H9 (cell line): ENCODE data around the gene RBM44. TPM values are rescaled to one million over a fixed set of nuclear protein-coding genes. Genes with fewer than 3 reads are reported as not detected.
"Not testable (repeated sequence)": the region's sequence is repeated elsewhere in the genome, so short reads cannot be mapped to it uniquely, and the experiment has no call there.

Experiments used
- DNase-seq: peaks from one replicate; pipeline ENCODE4 v3.0.0-alpha.2; 2017
- H2AFZ ChIP-seq: one replicate; pipeline ENCODE4 v1.6.1; 2013; ENCODE audit warnings: mild to moderate bottlenecking, low read length, control low read depth, moderate library complexity
- H2AK5ac ChIP-seq: 2 replicates; pipeline ENCODE4 v1.6.1; 2013; ENCODE audit warnings: low read length, control low read depth, mixed read lengths; ENCODE audit not compliant: insufficient read length
- H2BK120ac ChIP-seq: one replicate; pipeline ENCODE4 v1.6.1; 2013; ENCODE audit warnings: low read depth, mild to moderate bottlenecking, low read length, control low read depth, inconsistent platforms; ENCODE audit not compliant: poor library complexity, severe bottlenecking
- H2BK12ac ChIP-seq: 2 replicates; pipeline ENCODE4 v1.6.1; 2013; ENCODE audit warnings: low read length, control low read depth, mixed read lengths, low read depth; ENCODE audit not compliant: insufficient read length
- H2BK15ac ChIP-seq: 2 replicates; pipeline ENCODE4 v1.6.1; 2013; ENCODE audit warnings: low read depth, low read length, control low read depth
- H2BK20ac ChIP-seq: one replicate; pipeline ENCODE4 v1.6.1; 2013; ENCODE audit warnings: low read depth, mild to moderate bottlenecking, low read length, control low read depth, inconsistent platforms; ENCODE audit not compliant: poor library complexity, severe bottlenecking
- H2BK5ac ChIP-seq: 2 replicates; pipeline ENCODE4 v1.6.1; 2013; ENCODE audit warnings: low read length, control low read depth, mixed read lengths; ENCODE audit not compliant: insufficient read length
- H3K14ac ChIP-seq: 2 replicates; pipeline ENCODE4 v1.6.1; 2013; ENCODE audit warnings: low read length, control low read depth; ENCODE audit not compliant: insufficient read depth
- H3K18ac ChIP-seq: 2 replicates; pipeline ENCODE4 v1.6.1; 2013; ENCODE audit warnings: low read depth, mild to moderate bottlenecking, mixed read lengths, low read length, control low read depth; ENCODE audit not compliant: insufficient read length
- H3K23ac ChIP-seq: 2 replicates; pipeline ENCODE4 v1.6.1; 2013; ENCODE audit warnings: low read length, control low read depth, mixed read lengths, low read depth; ENCODE audit not compliant: insufficient read length
- H3K23me2 ChIP-seq: 2 replicates; pipeline ENCODE4 v1.6.1; 2013; ENCODE audit warnings: low read depth, mild to moderate bottlenecking, mixed read lengths, low read length, control low read depth; ENCODE audit not compliant: insufficient read length, poor library complexity, severe bottlenecking
- H3K27ac ChIP-seq: 2 replicates; pipeline ENCODE4 v1.5.1; 2013; ENCODE audit warnings: low read length, control low read depth, mixed read lengths, low read depth; ENCODE audit not compliant: insufficient read length
- H3K27me3 ChIP-seq: 2 replicates; pipeline ENCODE4 v1.6.1; 2013; ENCODE audit warnings: low read length, control low read depth, inconsistent platforms; ENCODE audit not compliant: insufficient read depth
- H3K4ac ChIP-seq: 2 replicates; pipeline ENCODE4 v1.6.1; 2013; ENCODE audit warnings: low read depth, mild to moderate bottlenecking, control low read depth, inconsistent platforms, low read length, moderate library complexity
- H3K4me1 ChIP-seq: 2 replicates; pipeline ENCODE4 v1.6.1; 2013; ENCODE audit warnings: low read length, control low read depth, inconsistent platforms; ENCODE audit not compliant: insufficient read depth
- H3K4me2 ChIP-seq: 2 replicates; pipeline ENCODE4 v1.6.1; 2013; ENCODE audit warnings: low read length, control low read depth, mixed read lengths; ENCODE audit not compliant: insufficient read length, insufficient read depth
- H3K56ac ChIP-seq: 2 replicates; pipeline ENCODE4 v1.6.1; 2013; ENCODE audit warnings: low read depth, mild to moderate bottlenecking, mixed read lengths, low read length, control low read depth; ENCODE audit not compliant: insufficient read length
- H3K79me1 ChIP-seq: 2 replicates; pipeline ENCODE4 v1.6.1; 2013; ENCODE audit warnings: low read depth, mild to moderate bottlenecking, moderate library complexity, low read length, control low read depth, inconsistent platforms; ENCODE audit not compliant: insufficient read depth, poor library complexity, severe bottlenecking
- H3K79me2 ChIP-seq: 2 replicates; pipeline ENCODE4 v1.6.1; 2013; ENCODE audit warnings: low read length, control low read depth, inconsistent platforms; ENCODE audit not compliant: insufficient read depth
- H3K9ac ChIP-seq: 2 replicates; pipeline ENCODE4 v1.6.1; 2013; ENCODE audit warnings: low read length, control low read depth, mixed read lengths; ENCODE audit not compliant: insufficient read length; ENCODE audit errors: extremely low read depth
- H3K9me3 ChIP-seq: one replicate; pipeline ENCODE4 v1.6.1; 2013; ENCODE audit warnings: low read depth, low read length, inconsistent platforms; ENCODE audit not compliant: control insufficient read depth
- H3T11ph ChIP-seq: one replicate; pipeline ENCODE4 v1.6.1; 2013; ENCODE audit warnings: mild to moderate bottlenecking, low read length, control low read depth, inconsistent platforms
- H4K20me1 ChIP-seq: one replicate; pipeline ENCODE4 v1.6.1; 2013; ENCODE audit not compliant: control insufficient read depth, insufficient read length, insufficient read depth
- H4K5ac ChIP-seq: 2 replicates; pipeline ENCODE4 v1.6.1; 2013; ENCODE audit warnings: low read depth, mild to moderate bottlenecking, mixed read lengths, low read length, control low read depth; ENCODE audit not compliant: insufficient read length
- H4K8ac ChIP-seq: replicated peaks from 2 replicates; pipeline ENCODE4 v1.6.1; 2013; ENCODE audit warnings: low read length, control low read depth, mixed read lengths, low read depth; ENCODE audit not compliant: insufficient read length
- H4K91ac ChIP-seq: 2 replicates; pipeline ENCODE4 v1.6.1; 2013; ENCODE audit warnings: low read depth, mild to moderate bottlenecking, moderate library complexity, mixed read lengths, low read length, control low read depth; ENCODE audit not compliant: insufficient read length
- H3K27ac Mint-ChIP-seq, 3 experiments: 2 replicates in 2 of 3; 3 replicates in 1 of 3; pipeline ENCODE4 v1.8.0; 2020 to 2021; ENCODE audit warnings: mixed read lengths in 3 of 3, mild to moderate bottlenecking in 1 of 3, moderate library complexity in 1 of 3
- H3K27me3 Mint-ChIP-seq: 2 replicates; pipeline ENCODE4 v1.8.0; 2021; ENCODE audit warnings: low read depth, mild to moderate bottlenecking, moderate library complexity, mixed read lengths
- H3K36me3 Mint-ChIP-seq, 3 experiments: 2 replicates in 2 of 3; 3 replicates in 1 of 3; pipeline ENCODE4 v1.8.0; 2020 to 2021; ENCODE audit warnings: low read depth in 3 of 3, mixed read lengths in 3 of 3; ENCODE audit not compliant: insufficient read depth in 1 of 3
- H3K4me1 Mint-ChIP-seq, 2 experiments: 2 replicates each; pipeline ENCODE4 v1.8.0; 2020; ENCODE audit warnings: mixed read lengths in 2 of 2
- H3K4me3 Mint-ChIP-seq, 2 experiments: 2 replicates in 1 of 2; 3 replicates in 1 of 2; pipeline ENCODE4 v1.8.0; 2020 to 2021; ENCODE audit warnings: mild to moderate bottlenecking in 2 of 2, mixed read lengths in 2 of 2, moderate library complexity in 1 of 2
- H3K9me3 Mint-ChIP-seq, 2 experiments: 2 replicates in 1 of 2; 3 replicates in 1 of 2; pipeline ENCODE4 v1.8.0; 2020; ENCODE audit warnings: mild to moderate bottlenecking in 2 of 2, mixed read lengths in 2 of 2, moderate library complexity in 1 of 2
- WGBS: extraction: QIAGEN DNeasy Blood & Tissue Kit; methylation state at CpG from one replicate; pipeline ENCODE4 v1.1.7; 2013; ENCODE audit warnings: missing lambda C conversion rate, low lambda C conversion rate, mixed read lengths; ENCODE audit not compliant: insufficient read length; ENCODE audit errors: extremely low coverage; 5-methylcytosine and 5-hydroxymethylcytosine counted together
- total RNA-seq: library from RNA; stranded (reverse); gene quantifications from 2 replicates; pipeline ENCODE4 v1.2.1, GENCODE V29; 2021
- TF ChIP-seq, protein P1 (sequence below): fragments of 200-600 bp; sonication (generic); conservative IDR thresholded peaks from 3 replicates; pipeline ENCODE4 v1.8.0; 2021; ENCODE audit warnings: antibody characterized with exemption, mild to moderate bottlenecking

The RBM44 gene
- total RNA-seq, 1 experiment from 2014 or later, result 0.15 TPM

DNA sequence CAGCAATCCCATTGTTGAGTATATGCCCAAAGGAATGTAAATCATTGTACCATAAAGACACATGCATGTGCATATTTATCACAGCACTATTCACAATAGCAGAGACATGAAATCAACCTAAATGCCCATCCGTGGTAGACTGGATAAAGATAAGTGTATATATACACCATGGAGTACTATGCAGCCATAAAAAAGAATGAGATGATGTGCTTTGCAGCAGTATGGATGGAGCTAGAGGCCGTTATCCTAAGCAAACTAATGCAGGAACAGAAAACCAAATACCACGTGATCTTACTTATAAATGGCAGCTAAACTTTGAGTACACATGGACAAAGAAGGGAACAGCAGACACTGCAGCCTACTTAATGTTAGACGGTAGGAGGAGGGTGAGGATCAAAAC is 42.5 kb downstream of the RBM44 start:
- Histone ChIP-seq H4K8ac (no peak overlapping the region), H3K23ac (no peak overlapping the region), H3K27ac (no peak overlapping the region), H4K5ac (no peak overlapping the region), H3K23me2 (no peaks in the 10 kb centered on the region), H3K79me1 (no peaks in the 10 kb centered on the region), H3K9me3 (no peaks in the 10 kb centered on the region), H3K27me3 (no peaks in the 10 kb centered on the region), H3K79me2 (no peaks in the 10 kb centered on the region), H2BK120ac (no peak overlapping the region), H2AFZ (no peak overlapping the region), H3K14ac (no peak overlapping the region), H2BK15ac (no peak overlapping the region), H2BK5ac (no peak overlapping the region), H3K4me1 (no peaks in the 10 kb centered on the region), H3K4ac (no peak overlapping the region), H3T11ph (no peak overlapping the region), H4K20me1 (no peaks in the 10 kb centered on the region), H2AK5ac (no peak overlapping the region), H3K18ac (no peak overlapping the region), H3K4me2 (no peak overlapping the region), H4K91ac (no peak overlapping the region), H3K56ac (no peak overlapping the region), H2BK12ac (no peak overlapping the region), H2BK20ac (no peak overlapping the region), H3K9ac (no peak overlapping the region)
- TF ChIP-seq, protein P1, sequence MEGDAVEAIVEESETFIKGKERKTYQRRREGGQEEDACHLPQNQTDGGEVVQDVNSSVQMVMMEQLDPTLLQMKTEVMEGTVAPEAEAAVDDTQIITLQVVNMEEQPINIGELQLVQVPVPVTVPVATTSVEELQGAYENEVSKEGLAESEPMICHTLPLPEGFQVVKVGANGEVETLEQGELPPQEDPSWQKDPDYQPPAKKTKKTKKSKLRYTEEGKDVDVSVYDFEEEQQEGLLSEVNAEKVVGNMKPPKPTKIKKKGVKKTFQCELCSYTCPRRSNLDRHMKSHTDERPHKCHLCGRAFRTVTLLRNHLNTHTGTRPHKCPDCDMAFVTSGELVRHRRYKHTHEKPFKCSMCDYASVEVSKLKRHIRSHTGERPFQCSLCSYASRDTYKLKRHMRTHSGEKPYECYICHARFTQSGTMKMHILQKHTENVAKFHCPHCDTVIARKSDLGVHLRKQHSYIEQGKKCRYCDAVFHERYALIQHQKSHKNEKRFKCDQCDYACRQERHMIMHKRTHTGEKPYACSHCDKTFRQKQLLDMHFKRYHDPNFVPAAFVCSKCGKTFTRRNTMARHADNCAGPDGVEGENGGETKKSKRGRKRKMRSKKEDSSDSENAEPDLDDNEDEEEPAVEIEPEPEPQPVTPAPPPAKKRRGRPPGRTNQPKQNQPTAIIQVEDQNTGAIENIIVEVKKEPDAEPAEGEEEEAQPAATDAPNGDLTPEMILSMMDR, result no peak
- no peak for DNase-seq
- H3K9me3 Mint-ChIP-seq, result peaks cover 3 to 12% of the 10 kb centered on the region in 2 experiments; a peak in 3 of 5 replicates
- no peaks in the 10 kb centered on the region; a peak in 1 of 7 replicates for H3K36me3 Mint-ChIP-seq
- H3K27me3 Mint-ChIP-seq, result peaks cover 13% of the 10 kb centered on the region
- H3K4me1 Mint-ChIP-seq, result no peaks in the 10 kb centered on the region
- WGBS, result no CpG with 5 or more reads among the region's 4 CpGs
- no peak overlapping the region for H3K4me3 Mint-ChIP-seq
- H3K27ac Mint-ChIP-seq, result no peak overlapping the region

DNA sequence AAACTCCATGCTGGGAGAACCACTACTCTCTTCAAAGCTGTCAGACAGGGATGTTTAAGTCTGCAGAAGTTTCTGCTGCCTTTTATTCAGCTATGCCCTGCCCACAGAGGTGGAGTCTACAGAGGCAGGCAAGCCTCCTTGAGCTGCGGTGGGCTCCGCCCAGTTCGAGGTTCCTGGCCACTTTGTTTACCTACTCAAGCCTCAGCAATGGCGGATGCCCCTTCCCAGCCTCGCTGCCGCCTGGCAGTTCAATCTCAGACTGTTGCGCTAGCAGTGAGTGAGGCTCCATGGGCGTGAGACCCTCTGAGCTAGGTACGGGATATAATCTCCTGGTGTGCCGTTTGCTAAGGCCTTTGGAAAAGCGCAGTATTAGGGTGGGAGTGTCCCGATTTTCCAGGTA is 50.4 kb downstream of the RBM44 start:
- not testable (repeated sequence) for H3K9ac ChIP-seq, H3K4me3 Mint-ChIP-seq, DNase-seq, H3K27ac ChIP-seq, H3K18ac ChIP-seq, H3T11ph ChIP-seq, H3K36me3 Mint-ChIP-seq, H3K56ac ChIP-seq, H3K79me1 ChIP-seq, H3K9me3 ChIP-seq, H4K8ac ChIP-seq, H3K14ac ChIP-seq, H3K4me1 Mint-ChIP-seq, H2BK12ac ChIP-seq, H3K27me3 ChIP-seq, H2BK5ac ChIP-seq, H2BK120ac ChIP-seq, H3K23ac ChIP-seq, H2BK20ac ChIP-seq, H2AFZ ChIP-seq, H3K79me2 ChIP-seq, H3K27ac Mint-ChIP-seq, H3K4me2 ChIP-seq, H3K4ac ChIP-seq, H3K23me2 ChIP-seq, H4K20me1 ChIP-seq, H4K5ac ChIP-seq, H2AK5ac ChIP-seq, H4K91ac ChIP-seq, H3K4me1 ChIP-seq, H2BK15ac ChIP-seq
- no CpG with 5 or more reads among the region's 12 CpGs for WGBS
- H3K27me3 Mint-ChIP-seq, result peaks cover 39% of the 10 kb centered on the region
- peaks cover 18 to 24% of the 10 kb centered on the region in 2 experiments for H3K9me3 Mint-ChIP-seq
